H1 (cell line): ENCODE measurements around the gene MCM8. TPM values are rescaled to one million over a fixed set of nuclear protein-coding genes. Genes with fewer than 3 reads are reported as not detected.

ENCODE experiments used
- polyA plus RNA-seq, 7 experiments: library from polyadenylated mRNA; depleted of rRNA in 3 of 7; stranded (reverse) in 5 of 7; unstranded in 2 of 7; fragments of >200 nt in 5 of 7; fragments of 200-250 nt in 2 of 7; gene quantifications; 1 replicate in 5 of 7; 2 replicates in 1 of 7; 4 replicates in 1 of 7; pipeline versions ENCODE4 v1.2.1 to v1.2.3, GENCODE V29; 2011 to 2013; ENCODE audit warnings: missing spikeins in 2 of 7, mixed read lengths in 2 of 7
- total RNA-seq: library from RNA; stranded (reverse); fragmentation: NEBNext Ultra II Directional; extraction: Animal tissue kit (Norgen Biotek cat#: 25700); gene quantifications from 2 replicates; pipeline ENCODE4 v1.2.1, GENCODE V29; 2021
- TF ChIP-seq, protein P1 (sequence below): fragments of 300-600 bp; sonication (generic); IDR thresholded peaks from 2 replicates; pipeline ENCODE4 v1.7.1; 2012; ENCODE audit warnings: low read length, moderate library complexity, mild to moderate bottlenecking, inconsistent platforms; ENCODE audit not compliant: insufficient replicate concordance

The MCM8 gene
- total and polyA plus RNA-seq, 2 of the 8 experiments (the other 6 are each of a cell fraction or from before 2014, with no cell fraction given) = 7.1 to 31.9 TPM

DNA sequence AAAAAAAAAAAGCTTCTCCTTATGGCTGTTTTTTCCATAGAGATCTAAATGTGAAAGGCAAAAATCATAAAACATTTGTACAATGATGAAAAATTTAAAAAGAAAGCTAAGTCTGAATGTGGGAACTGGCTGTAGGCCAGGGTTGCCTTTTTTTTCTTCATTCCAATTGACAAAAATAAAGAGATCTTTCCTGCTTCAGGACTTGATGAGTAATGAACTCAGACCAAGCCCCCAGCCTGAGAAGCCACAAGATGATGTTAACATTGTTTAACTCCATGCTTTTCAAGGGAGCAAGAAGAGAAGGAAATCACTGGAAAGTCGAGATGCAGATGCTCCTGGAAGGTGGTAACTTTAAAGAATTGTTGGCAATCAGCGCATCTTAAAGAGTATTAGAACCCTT lies 41.5 kb upstream of the MCM8 start (continued):
- TF ChIP-seq, protein P1, sequence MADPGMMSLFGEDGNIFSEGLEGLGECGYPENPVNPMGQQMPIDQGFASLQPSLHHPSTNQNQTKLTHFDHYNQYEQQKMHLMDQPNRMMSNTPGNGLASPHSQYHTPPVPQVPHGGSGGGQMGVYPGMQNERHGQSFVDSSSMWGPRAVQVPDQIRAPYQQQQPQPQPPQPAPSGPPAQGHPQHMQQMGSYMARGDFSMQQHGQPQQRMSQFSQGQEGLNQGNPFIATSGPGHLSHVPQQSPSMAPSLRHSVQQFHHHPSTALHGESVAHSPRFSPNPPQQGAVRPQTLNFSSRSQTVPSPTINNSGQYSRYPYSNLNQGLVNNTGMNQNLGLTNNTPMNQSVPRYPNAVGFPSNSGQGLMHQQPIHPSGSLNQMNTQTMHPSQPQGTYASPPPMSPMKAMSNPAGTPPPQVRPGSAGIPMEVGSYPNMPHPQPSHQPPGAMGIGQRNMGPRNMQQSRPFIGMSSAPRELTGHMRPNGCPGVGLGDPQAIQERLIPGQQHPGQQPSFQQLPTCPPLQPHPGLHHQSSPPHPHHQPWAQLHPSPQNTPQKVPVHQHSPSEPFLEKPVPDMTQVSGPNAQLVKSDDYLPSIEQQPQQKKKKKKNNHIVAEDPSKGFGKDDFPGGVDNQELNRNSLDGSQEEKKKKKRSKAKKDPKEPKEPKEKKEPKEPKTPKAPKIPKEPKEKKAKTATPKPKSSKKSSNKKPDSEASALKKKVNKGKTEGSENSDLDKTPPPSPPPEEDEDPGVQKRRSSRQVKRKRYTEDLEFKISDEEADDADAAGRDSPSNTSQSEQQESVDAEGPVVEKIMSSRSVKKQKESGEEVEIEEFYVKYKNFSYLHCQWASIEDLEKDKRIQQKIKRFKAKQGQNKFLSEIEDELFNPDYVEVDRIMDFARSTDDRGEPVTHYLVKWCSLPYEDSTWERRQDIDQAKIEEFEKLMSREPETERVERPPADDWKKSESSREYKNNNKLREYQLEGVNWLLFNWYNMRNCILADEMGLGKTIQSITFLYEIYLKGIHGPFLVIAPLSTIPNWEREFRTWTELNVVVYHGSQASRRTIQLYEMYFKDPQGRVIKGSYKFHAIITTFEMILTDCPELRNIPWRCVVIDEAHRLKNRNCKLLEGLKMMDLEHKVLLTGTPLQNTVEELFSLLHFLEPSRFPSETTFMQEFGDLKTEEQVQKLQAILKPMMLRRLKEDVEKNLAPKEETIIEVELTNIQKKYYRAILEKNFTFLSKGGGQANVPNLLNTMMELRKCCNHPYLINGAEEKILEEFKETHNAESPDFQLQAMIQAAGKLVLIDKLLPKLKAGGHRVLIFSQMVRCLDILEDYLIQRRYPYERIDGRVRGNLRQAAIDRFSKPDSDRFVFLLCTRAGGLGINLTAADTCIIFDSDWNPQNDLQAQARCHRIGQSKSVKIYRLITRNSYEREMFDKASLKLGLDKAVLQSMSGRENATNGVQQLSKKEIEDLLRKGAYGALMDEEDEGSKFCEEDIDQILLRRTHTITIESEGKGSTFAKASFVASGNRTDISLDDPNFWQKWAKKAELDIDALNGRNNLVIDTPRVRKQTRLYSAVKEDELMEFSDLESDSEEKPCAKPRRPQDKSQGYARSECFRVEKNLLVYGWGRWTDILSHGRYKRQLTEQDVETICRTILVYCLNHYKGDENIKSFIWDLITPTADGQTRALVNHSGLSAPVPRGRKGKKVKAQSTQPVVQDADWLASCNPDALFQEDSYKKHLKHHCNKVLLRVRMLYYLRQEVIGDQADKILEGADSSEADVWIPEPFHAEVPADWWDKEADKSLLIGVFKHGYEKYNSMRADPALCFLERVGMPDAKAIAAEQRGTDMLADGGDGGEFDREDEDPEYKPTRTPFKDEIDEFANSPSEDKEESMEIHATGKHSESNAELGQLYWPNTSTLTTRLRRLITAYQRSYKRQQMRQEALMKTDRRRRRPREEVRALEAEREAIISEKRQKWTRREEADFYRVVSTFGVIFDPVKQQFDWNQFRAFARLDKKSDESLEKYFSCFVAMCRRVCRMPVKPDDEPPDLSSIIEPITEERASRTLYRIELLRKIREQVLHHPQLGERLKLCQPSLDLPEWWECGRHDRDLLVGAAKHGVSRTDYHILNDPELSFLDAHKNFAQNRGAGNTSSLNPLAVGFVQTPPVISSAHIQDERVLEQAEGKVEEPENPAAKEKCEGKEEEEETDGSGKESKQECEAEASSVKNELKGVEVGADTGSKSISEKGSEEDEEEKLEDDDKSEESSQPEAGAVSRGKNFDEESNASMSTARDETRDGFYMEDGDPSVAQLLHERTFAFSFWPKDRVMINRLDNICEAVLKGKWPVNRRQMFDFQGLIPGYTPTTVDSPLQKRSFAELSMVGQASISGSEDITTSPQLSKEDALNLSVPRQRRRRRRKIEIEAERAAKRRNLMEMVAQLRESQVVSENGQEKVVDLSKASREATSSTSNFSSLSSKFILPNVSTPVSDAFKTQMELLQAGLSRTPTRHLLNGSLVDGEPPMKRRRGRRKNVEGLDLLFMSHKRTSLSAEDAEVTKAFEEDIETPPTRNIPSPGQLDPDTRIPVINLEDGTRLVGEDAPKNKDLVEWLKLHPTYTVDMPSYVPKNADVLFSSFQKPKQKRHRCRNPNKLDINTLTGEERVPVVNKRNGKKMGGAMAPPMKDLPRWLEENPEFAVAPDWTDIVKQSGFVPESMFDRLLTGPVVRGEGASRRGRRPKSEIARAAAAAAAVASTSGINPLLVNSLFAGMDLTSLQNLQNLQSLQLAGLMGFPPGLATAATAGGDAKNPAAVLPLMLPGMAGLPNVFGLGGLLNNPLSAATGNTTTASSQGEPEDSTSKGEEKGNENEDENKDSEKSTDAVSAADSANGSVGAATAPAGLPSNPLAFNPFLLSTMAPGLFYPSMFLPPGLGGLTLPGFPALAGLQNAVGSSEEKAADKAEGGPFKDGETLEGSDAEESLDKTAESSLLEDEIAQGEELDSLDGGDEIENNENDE = no peak
